Neural cell (in vitro differentiated cells): ENCODE measurements around the gene ZCCHC3. TPM values are rescaled to one million over a fixed set of nuclear protein-coding genes. Genes with fewer than 3 reads are reported as not detected.

Source experiments
- H2AFZ ChIP-seq: fragments of 200-600, 300-800 bp; sonication (generic), shearing (Covaris generic); 2 replicates; pipeline ENCODE4 v1.6.0; 2014; ENCODE audit warnings: low read depth, mild to moderate bottlenecking, antibody characterized with exemption, low read length, moderate library complexity
- H3F3A ChIP-seq: fragments of 200-600 bp; shearing (Covaris generic); 2 replicates; pipeline ENCODE4 v1.6.1; 2016; ENCODE audit warnings: mild to moderate bottlenecking, moderate library complexity, mixed read lengths, antibody characterized with exemption, low read length; ENCODE audit not compliant: insufficient read depth, poor library complexity, severe bottlenecking
- H3K27ac ChIP-seq: fragments of 200-600, 300-800 bp; sonication (generic), shearing (Covaris generic); 2 replicates; pipeline ENCODE4 v1.5.1; 2014; ENCODE audit warnings: mild to moderate bottlenecking, low read length, moderate library complexity
- H3K27me3 ChIP-seq: fragments of 300-800, 200-600 bp; sonication (generic), shearing (Covaris generic); 2 replicates; pipeline ENCODE4 v1.6.0; 2014; ENCODE audit warnings: mild to moderate bottlenecking, low read depth, low read length, moderate library complexity; ENCODE audit not compliant: insufficient read depth
- H3K36me3 ChIP-seq: fragments of 300-800, 200-600 bp; sonication (generic), shearing (Covaris generic); 2 replicates; pipeline ENCODE4 v1.5.1; 2014; ENCODE audit warnings: mild to moderate bottlenecking, antibody characterized with exemption, low read length, moderate library complexity; ENCODE audit not compliant: insufficient read depth
- H3K4me2 ChIP-seq: fragments of 300-800, 200-600 bp; sonication (generic), shearing (Covaris generic); 2 replicates; pipeline ENCODE4 v1.6.0; 2014; ENCODE audit warnings: mild to moderate bottlenecking, low read length
- H3K4me3 ChIP-seq: fragments of 300-800, 200-600 bp; sonication (generic), shearing (Covaris generic); 2 replicates; pipeline ENCODE4 v1.5.1; 2014; ENCODE audit warnings: mild to moderate bottlenecking, low read length, moderate library complexity
- H3K79me2 ChIP-seq: fragments of 200-600 bp; shearing (Covaris generic); replicated peaks from 2 replicates; pipeline ENCODE4 v1.6.0; 2014; ENCODE audit warnings: mild to moderate bottlenecking, low read length, moderate library complexity; ENCODE audit not compliant: insufficient read depth
- H3K9ac ChIP-seq: fragments of 300-800, 200-600 bp; sonication (generic), shearing (Covaris generic); 2 replicates; pipeline ENCODE4 v1.6.1; 2016; ENCODE audit warnings: mild to moderate bottlenecking, low read length, mixed read lengths
- H3K9me2 ChIP-seq: fragments of 200-600 bp; shearing (Covaris generic); 2 replicates; pipeline ENCODE4 v1.6.1; 2016; ENCODE audit warnings: mild to moderate bottlenecking, low read length, mixed read lengths; ENCODE audit not compliant: insufficient read depth
- H3K9me3 ChIP-seq: fragments of 200-600, 300-800 bp; sonication (generic), shearing (Covaris generic); 2 replicates; pipeline ENCODE4 v1.6.1; 2016; ENCODE audit warnings: mild to moderate bottlenecking, mixed run types, low read length, moderate library complexity, mixed read lengths
- H4K20me1 ChIP-seq: fragments of 200-600 bp; shearing (Covaris generic); 2 replicates; pipeline ENCODE4 v1.6.1; 2016; ENCODE audit warnings: mild to moderate bottlenecking, mixed run types; ENCODE audit not compliant: insufficient read depth
- CTCF ChIP-seq: fragments of 450-650 bp; IDR thresholded peaks from 2 replicates; pipeline ENCODE4 v1.5.1; 2014; ENCODE audit warnings: antibody characterized with exemption, mild to moderate bottlenecking, moderate library complexity; ENCODE audit not compliant: poor library complexity, severe bottlenecking
- EP300 ChIP-seq: fragments of 450-650 bp; conservative IDR thresholded peaks from 2 replicates; pipeline ENCODE4 v1.6.1; 2014; ENCODE audit warnings: antibody characterized with exemption, mild to moderate bottlenecking, moderate library complexity; ENCODE audit not compliant: poor library complexity, severe bottlenecking
- EZH2 ChIP-seq: fragments of 200-600, 300-800 bp; shearing (Covaris generic), sonication (generic); IDR thresholded peaks from 2 replicates; pipeline ENCODE4 v1.6.1; 2014; ENCODE audit warnings: antibody characterized with exemption, low read length, borderline replicate concordance, mild to moderate bottlenecking; ENCODE audit not compliant: insufficient read depth, poor library complexity, severe bottlenecking
- MXI1 ChIP-seq: fragments of 450-650 bp; conservative IDR thresholded peaks from 2 replicates; pipeline ENCODE4 v1.6.1; 2014; ENCODE audit warnings: antibody characterized with exemption, mild to moderate bottlenecking; ENCODE audit not compliant: poor library complexity, severe bottlenecking
- POLR2AphosphoS5 ChIP-seq: IDR thresholded peaks from 2 replicates; pipeline ENCODE4 v1.6.1; 2012
- RAD21 ChIP-seq: fragments of 450-650 bp; conservative IDR thresholded peaks from 2 replicates; pipeline ENCODE4 v1.6.1; 2014; ENCODE audit warnings: antibody characterized with exemption, mild to moderate bottlenecking, moderate library complexity
- REST ChIP-seq: IDR thresholded peaks from 2 replicates; pipeline ENCODE4 v1.6.1; 2012; ENCODE audit warnings: borderline replicate concordance
- SMC3 ChIP-seq: fragments of 450-650 bp; conservative IDR thresholded peaks from 2 replicates; pipeline ENCODE4 v1.6.1; 2014; ENCODE audit warnings: antibody characterized with exemption, mild to moderate bottlenecking, moderate library complexity; ENCODE audit not compliant: poor library complexity
- TAF1 ChIP-seq: IDR thresholded peaks from 2 replicates; pipeline ENCODE4 v1.6.1; 2012; ENCODE audit warnings: low read depth
- polyA minus RNA-seq: library from RNA; depleted of rRNA, polyadenylated mRNA; stranded (reverse); fragments of >200 nt; gene quantifications from 2 replicates; pipeline ENCODE4 v1.2.3, GENCODE V29; 2014
- polyA plus RNA-seq: library from polyadenylated mRNA; depleted of rRNA; stranded (reverse); fragments of >200 nt; gene quantifications from 2 replicates; pipeline ENCODE4 v1.2.3, GENCODE V29; 2014

Gene ZCCHC3
- polyA plus RNA-seq (15.5 and 19.5 TPM in 2 replicates), polyA minus RNA-seq (32.5 and 41.9 TPM in 2 replicates)

GRCh38 chr20:297098-297924 lies at the start of gene ZCCHC3:
Gene ZCCHC3 (plus strand): TSS chr20:297570. CDS start chr20:297587, 17 bp downstream.
- H3K27me3 ChIP-seq, result no peaks in the 10 kb centered on the region
- peak within 1 kb of the TSS; percentile 98 for H3K4me2 ChIP-seq
- TF ChIP-seq CTCF (peak; percentile 44), REST (peak; percentile 85), SMC3 (peak; percentile 62), RAD21 (peak; percentile 51), TAF1 (peak; percentile 98), MXI1 (peak; percentile 56), EZH2 (no peak), POLR2AphosphoS5 (peak; percentile 84), EP300 (peak; percentile 10)
- no peaks in the 10 kb centered on the region for H3K36me3 ChIP-seq
- H2AFZ ChIP-seq, result peak within 1 kb of the TSS; percentile 60
- H3K9ac ChIP-seq, result peak within 1 kb of the TSS; percentile 89
- H3K79me2 ChIP-seq, result peaks cover 37% of the 10 kb centered on the region
- peak within 1 kb of the TSS; percentile 100 for H3K4me3 ChIP-seq
- H3K9me3 ChIP-seq, result no peaks in the 10 kb centered on the region
- H3F3A ChIP-seq, result peaks cover 3% of the 10 kb centered on the region
- H3K27ac ChIP-seq, result peak within 1 kb of the TSS; percentile 86
- no peaks in the 10 kb centered on the region for H3K9me2 ChIP-seq
- no peaks in the 10 kb centered on the region for H4K20me1 ChIP-seq

GRCh38 chr20:251354-251753 lies 46.0 kb upstream of the ZCCHC3 start:
- no peaks in the 10 kb centered on the region for H4K20me1 ChIP-seq
- no peaks in the 10 kb centered on the region for H3K27me3 ChIP-seq
- TF ChIP-seq TAF1 (no peak), REST (no peak), SMC3 (no peak), RAD21 (no peak), MXI1 (no peak), POLR2AphosphoS5 (no peak), EZH2 (no peak), CTCF (no peak), EP300 (no peak)
- H3K4me3 ChIP-seq, result no peak overlapping the region
- no peak overlapping the region for H2AFZ ChIP-seq
- no peaks in the 10 kb centered on the region for H3F3A ChIP-seq
- H3K27ac ChIP-seq, result no peak overlapping the region
- H3K9me3 ChIP-seq, result no peaks in the 10 kb centered on the region
- no peak overlapping the region for H3K4me2 ChIP-seq
- no peak overlapping the region for H3K9ac ChIP-seq
- H3K79me2 ChIP-seq, result no peaks in the 10 kb centered on the region
- H3K36me3 ChIP-seq, result no peaks in the 10 kb centered on the region
- no peaks in the 10 kb centered on the region for H3K9me2 ChIP-seq
